Measurements from ENCODE around the gene KYNU.

KYNU gene

GRCh38 chr2:142951190-142952007 is 73.9 kb downstream of the KYNU start:
- TF ChIP-seq, protein P1, sequence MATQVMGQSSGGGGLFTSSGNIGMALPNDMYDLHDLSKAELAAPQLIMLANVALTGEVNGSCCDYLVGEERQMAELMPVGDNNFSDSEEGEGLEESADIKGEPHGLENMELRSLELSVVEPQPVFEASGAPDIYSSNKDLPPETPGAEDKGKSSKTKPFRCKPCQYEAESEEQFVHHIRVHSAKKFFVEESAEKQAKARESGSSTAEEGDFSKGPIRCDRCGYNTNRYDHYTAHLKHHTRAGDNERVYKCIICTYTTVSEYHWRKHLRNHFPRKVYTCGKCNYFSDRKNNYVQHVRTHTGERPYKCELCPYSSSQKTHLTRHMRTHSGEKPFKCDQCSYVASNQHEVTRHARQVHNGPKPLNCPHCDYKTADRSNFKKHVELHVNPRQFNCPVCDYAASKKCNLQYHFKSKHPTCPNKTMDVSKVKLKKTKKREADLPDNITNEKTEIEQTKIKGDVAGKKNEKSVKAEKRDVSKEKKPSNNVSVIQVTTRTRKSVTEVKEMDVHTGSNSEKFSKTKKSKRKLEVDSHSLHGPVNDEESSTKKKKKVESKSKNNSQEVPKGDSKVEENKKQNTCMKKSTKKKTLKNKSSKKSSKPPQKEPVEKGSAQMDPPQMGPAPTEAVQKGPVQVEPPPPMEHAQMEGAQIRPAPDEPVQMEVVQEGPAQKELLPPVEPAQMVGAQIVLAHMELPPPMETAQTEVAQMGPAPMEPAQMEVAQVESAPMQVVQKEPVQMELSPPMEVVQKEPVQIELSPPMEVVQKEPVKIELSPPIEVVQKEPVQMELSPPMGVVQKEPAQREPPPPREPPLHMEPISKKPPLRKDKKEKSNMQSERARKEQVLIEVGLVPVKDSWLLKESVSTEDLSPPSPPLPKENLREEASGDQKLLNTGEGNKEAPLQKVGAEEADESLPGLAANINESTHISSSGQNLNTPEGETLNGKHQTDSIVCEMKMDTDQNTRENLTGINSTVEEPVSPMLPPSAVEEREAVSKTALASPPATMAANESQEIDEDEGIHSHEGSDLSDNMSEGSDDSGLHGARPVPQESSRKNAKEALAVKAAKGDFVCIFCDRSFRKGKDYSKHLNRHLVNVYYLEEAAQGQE (IDR thresholded peaks at IDR 0.05; ENCODE audit: insufficient read depth in 1 of 2, low read depth in 2 of 2, low read length in 2 of 2): no peak
- TF ChIP-seq POLR2AphosphoS5 (IDR thresholded peaks at IDR 0.05; ENCODE audit: low read depth, low read length) (no peak), SIN3A (IDR thresholded peaks at IDR 0.05; ENCODE audit: borderline replicate concordance, insufficient read depth, low read length) (no peak), FOXP2 (optimal IDR thresholded peaks at IDR 0.05; ENCODE audit: borderline replicate concordance, extremely low read depth, extremely low read length, insufficient read depth) (no peak), TAF1 (IDR thresholded peaks at IDR 0.05; ENCODE audit: borderline replicate concordance, insufficient read depth, low read length) (no peak)

DNA sequence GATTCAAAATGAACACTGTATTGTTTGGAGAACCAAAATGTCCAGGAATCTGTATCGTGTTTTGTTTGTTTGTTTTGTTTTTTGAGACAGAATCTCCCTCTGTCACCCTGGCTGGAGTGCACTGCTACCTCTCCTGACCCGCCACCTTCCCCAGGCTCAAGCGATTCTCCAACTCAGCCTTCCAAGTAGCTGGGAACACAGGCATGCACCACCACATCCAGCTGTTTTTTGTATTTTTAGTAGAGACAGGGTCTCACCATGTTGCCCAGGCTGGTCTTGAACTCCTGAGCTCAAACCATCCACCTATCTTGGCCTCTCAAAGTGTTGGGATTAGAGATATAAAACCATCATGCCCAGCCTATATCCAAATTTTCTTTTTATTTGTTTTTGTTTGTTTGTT is 74.6 kb downstream of the KYNU start:
- TF ChIP-seq POLR2AphosphoS5 (IDR thresholded peaks at IDR 0.05; ENCODE audit: low read depth, low read length) (no peak), FOXP2 (optimal IDR thresholded peaks at IDR 0.05; ENCODE audit: borderline replicate concordance, extremely low read depth, extremely low read length, insufficient read depth) (no peak), SIN3A (IDR thresholded peaks at IDR 0.05; ENCODE audit: borderline replicate concordance, insufficient read depth, low read length) (no peak), TAF1 (IDR thresholded peaks at IDR 0.05; ENCODE audit: borderline replicate concordance, insufficient read depth, low read length) (no peak)
- TF ChIP-seq, protein P1 (IDR thresholded peaks at IDR 0.05; ENCODE audit: insufficient read depth in 1 of 2, low read depth in 2 of 2, low read length in 2 of 2): no peak

DNA sequence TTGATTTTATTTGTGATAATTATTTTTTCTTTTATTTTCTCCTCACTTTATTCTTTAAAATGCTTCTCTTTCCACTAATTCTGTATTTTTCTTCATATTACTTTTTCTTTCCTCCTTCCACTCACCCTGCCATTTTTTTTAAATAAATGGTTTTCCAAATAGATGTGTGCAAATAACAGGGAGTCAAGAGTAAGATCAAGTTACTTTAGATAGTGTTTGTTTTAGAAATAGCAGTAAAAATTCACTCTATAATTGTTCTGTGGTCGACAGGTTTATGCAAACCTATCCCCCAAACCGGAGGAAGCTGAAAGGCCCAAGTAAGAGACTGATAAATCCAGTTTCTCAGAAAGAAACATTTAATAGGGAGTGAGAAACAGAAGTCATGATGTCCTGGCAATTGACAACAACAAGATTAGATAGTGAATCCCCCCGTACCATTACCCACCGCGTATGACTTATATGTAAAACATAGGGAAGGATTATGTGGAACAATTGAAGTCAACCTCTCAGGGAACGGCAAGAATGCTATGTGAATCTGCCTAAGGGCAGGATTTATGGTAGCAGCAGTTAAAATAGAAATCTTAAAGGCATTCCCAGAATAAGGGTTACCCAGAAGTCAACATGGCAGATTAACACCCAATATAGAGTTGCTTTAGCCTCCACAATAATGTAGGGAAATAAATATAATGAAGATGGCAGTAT is 75.5 kb downstream of the KYNU start:
- TF ChIP-seq SIN3A (IDR thresholded peaks at IDR 0.05; ENCODE audit: borderline replicate concordance, insufficient read depth, low read length) (no peak), FOXP2 (optimal IDR thresholded peaks at IDR 0.05; ENCODE audit: borderline replicate concordance, extremely low read depth, extremely low read length, insufficient read depth) (no peak), TAF1 (IDR thresholded peaks at IDR 0.05; ENCODE audit: borderline replicate concordance, insufficient read depth, low read length) (no peak)
- TF ChIP-seq, protein P1 (IDR thresholded peaks at IDR 0.05; ENCODE audit: insufficient read depth in 1 of 2, low read depth in 2 of 2, low read length in 2 of 2): no peak

DNA sequence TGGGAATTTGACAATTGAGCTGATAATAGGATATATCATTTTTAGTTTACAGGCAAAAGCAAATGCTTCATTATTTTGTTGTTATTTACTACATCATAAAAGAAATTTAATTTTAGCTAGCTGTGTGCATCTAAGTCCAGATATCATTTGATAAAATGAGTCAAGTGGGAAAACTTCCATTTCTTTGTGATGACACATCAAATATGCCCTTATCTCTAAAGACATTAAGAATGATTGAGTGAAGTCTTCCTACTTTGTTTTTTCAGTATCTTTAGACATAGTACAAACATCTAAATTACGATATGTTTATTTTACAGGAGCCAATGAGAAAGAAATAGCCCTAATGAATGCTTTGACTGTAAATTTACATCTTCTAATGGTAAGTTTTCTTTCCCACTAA is 77.0 kb downstream of the KYNU start:
- TF ChIP-seq FOXP2 (optimal IDR thresholded peaks at IDR 0.05; ENCODE audit: borderline replicate concordance, extremely low read depth, extremely low read length, insufficient read depth) (no peak), POLR2AphosphoS5 (IDR thresholded peaks at IDR 0.05; ENCODE audit: low read depth, low read length) (no peak), SIN3A (IDR thresholded peaks at IDR 0.05; ENCODE audit: borderline replicate concordance, insufficient read depth, low read length) (no peak), TAF1 (IDR thresholded peaks at IDR 0.05; ENCODE audit: borderline replicate concordance, insufficient read depth, low read length) (no peak)
- TF ChIP-seq, protein P1 (IDR thresholded peaks at IDR 0.05; ENCODE audit: insufficient read depth in 1 of 2, low read depth in 2 of 2, low read length in 2 of 2): no peak

Data from PFSK-1 (cell line).